Fibroblast of villous mesenchyme (primary cell): ENCODE data around the gene B3GNT2. TPM values are rescaled to one million over a fixed set of nuclear protein-coding genes. Genes with fewer than 3 reads are reported as not detected.

Source experiments
- DNase-seq: peaks from one replicate; pipeline ENCODE4 v3.0.0-alpha.2; 2010; ENCODE audit warnings: low read depth
- H3K4me3 ChIP-seq: 2 replicates; pipeline ENCODE4 v1.5.1; 2011; ENCODE audit warnings: low read depth, mild to moderate bottlenecking, low read length
- total RNA-seq: library from RNA; depleted of rRNA; stranded (reverse); fragments of >200 nt; gene quantifications from 2 replicates; pipeline ENCODE4 v1.2.3, GENCODE V29; 2012
- TF ChIP-seq, protein P1 (sequence below): IDR thresholded peaks from 2 replicates; pipeline ENCODE4 v1.5.1; 2012; ENCODE audit warnings: low read depth, mild to moderate bottlenecking, low read length; ENCODE audit not compliant: insufficient read depth

Gene B3GNT2
- total RNA-seq, 1 donor, result 26.3 TPM

GRCh38 chr2:62204998-62205496 lies 9.1 kb downstream of the B3GNT2 start:
- no peak overlapping the region for H3K4me3 ChIP-seq
- no peak for DNase-seq
- TF ChIP-seq, protein P1, sequence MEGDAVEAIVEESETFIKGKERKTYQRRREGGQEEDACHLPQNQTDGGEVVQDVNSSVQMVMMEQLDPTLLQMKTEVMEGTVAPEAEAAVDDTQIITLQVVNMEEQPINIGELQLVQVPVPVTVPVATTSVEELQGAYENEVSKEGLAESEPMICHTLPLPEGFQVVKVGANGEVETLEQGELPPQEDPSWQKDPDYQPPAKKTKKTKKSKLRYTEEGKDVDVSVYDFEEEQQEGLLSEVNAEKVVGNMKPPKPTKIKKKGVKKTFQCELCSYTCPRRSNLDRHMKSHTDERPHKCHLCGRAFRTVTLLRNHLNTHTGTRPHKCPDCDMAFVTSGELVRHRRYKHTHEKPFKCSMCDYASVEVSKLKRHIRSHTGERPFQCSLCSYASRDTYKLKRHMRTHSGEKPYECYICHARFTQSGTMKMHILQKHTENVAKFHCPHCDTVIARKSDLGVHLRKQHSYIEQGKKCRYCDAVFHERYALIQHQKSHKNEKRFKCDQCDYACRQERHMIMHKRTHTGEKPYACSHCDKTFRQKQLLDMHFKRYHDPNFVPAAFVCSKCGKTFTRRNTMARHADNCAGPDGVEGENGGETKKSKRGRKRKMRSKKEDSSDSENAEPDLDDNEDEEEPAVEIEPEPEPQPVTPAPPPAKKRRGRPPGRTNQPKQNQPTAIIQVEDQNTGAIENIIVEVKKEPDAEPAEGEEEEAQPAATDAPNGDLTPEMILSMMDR, result no peak

- no peak for DNase-seq
- no peak overlapping the region for H3K4me3 ChIP-seq
- TF ChIP-seq, protein P1, result no peak
Observed at GRCh38 chr2:62205554-62205953, 9.6 kb downstream of the B3GNT2 start.

DNA sequence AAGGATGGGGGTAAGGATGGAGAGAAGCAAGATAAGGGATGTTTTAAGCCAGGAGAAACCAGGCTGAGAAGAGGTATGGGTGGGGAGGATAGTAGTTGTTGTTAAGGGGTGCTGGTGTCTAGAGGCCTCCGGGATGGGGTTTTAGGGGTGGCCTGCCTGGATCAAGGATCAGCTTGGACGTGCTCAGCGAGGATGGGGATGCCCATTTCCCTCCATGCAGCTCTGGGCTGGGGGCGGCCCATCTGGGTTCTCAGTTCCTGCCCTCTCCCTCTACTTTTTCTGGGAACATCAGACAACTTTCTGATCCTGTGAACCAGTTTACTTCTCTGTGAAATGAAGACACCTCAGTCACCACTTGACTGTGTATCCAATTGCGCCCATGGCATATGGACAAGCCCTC lies 10.1 kb downstream of the B3GNT2 start:
- TF ChIP-seq, protein P1, result no peak
- DNase-seq, result no peak
- no peak overlapping the region for H3K4me3 ChIP-seq

DNA sequence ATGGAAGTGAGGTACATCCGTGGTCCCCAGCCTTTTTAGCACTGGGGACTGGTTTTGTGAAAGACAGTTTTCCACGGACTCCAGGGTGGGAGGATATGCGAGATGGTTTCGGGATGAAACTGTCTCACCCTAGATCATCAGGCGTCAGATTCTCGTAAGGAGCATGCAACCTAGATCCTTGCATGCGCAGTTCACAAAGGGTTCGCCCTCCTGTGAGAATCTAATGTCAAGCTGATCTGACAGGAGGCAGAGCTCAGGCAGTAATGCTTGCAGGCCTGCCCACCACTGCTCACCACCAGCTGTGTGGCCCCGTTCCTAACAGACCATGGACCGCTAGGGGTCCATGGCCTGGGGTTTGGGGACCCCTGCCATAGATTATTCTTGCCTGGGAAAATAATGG lies 11.6 kb downstream of the B3GNT2 start:
- TF ChIP-seq, protein P1, result no peak

DNA sequence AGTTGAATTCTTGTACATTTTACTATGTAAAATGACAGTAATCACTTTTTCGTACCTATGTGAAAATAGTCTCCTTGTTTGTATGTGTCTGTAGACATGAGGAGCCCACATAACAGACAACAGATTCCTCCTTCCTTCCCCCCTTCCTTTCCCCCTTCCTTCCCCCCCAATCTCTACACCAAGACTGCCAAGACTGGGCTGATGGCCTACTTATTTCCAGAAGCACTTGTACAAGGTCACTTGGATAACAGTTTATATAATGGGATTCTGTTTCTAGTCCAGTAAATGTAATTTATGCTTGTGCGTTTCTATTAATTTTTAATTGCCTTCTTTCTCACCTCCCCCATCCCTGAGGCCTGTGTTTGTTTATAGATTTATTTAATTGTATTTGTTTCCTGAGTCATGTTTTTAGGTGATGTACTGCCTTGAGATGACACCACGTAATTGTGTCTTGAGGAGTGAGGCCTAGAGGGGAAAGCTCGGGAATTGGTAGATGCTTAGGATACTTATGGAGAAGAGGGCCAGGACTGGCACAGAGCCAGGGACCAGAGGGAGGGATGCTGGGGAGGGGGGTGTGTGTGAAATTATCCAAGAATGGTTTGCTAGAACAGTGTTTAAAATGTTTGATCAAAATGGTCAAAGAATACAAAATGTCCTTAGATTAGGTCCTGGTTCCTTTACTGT lies 12.3 kb downstream of the B3GNT2 start:
- peak; percentile 49 for DNase-seq
- H3K4me3 ChIP-seq, result no peak overlapping the region
- TF ChIP-seq, protein P1, result no peak

More for the DNA sequence above, 11.6 kb downstream of the B3GNT2 start:
- H3K4me3 ChIP-seq, result no peak overlapping the region
- DNase-seq, result no peak

DNA sequence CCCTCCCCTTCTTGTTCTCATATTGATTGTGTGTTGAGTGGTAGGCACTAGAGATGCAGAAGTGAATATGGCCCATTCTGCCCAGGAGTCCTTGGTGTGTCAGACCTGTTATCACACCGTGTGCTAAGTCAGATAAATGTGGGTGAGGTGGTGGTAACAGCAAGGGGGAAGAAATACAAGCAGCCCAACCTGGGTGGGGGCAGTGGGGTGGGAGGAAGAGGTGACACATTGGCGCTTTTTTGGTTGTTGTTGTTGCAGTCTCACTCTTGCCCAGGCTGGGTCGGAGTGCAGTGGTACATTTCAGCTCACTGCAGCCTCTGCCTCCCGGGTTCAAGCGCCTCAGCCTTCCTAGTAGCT lies 12.8 kb downstream of the B3GNT2 start:
- H3K4me3 ChIP-seq, result no peak overlapping the region
- DNase-seq, result no peak
- TF ChIP-seq, protein P1, result no peak

DNA sequence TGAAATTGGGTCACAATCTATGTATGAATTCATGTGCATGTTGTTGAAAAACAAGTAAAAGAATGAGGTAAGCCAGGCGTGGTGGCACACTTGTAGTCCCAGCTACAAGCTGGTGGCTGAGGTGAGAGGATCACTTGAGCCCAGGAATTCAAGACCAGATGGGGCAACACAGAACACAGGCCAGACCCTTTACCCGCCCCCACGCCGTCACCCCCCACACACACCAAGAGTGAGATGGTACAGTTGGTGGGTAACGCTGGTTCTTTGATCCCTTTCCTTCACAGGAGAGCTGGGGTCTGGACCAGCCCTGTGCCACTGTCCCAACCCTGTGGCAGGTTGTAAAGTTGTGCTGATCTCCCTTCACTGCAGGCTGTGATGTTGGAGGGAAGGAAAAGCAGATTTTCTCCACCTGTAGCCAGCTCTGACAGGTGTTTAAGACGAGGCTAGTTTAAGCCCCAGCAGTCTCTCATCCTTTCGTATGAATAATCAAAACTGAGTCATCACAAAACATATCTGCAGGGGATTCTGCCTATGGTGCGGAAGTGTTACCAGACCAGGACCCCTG lies 13.6 kb downstream of the B3GNT2 start:
- no peak for DNase-seq
- TF ChIP-seq, protein P1, result no peak
- no peak overlapping the region for H3K4me3 ChIP-seq
